OCI-LY3 (cell line): ENCODE data around the gene HPS5.

Experiments used
- H2AFZ ChIP-seq: fragments of 200-600, 300-600 bp; shearing (Covaris generic); 2 replicates; pipeline ENCODE4 v1.6.0; 2014; ENCODE audit warnings: antibody characterized with exemption, low read depth, low read length
- H3K27ac ChIP-seq: fragments of 200-600, 300-600 bp; sonication (generic); 2 replicates; pipeline ENCODE4 v1.5.1; 2014; ENCODE audit warnings: mild to moderate bottlenecking, low read length, moderate library complexity, mixed read lengths
- H3K27me3 ChIP-seq: fragments of 200-600, 300-600 bp; sonication (generic); 2 replicates; pipeline ENCODE4 v1.6.1; 2014; ENCODE audit warnings: low read depth, low read length, mixed read lengths
- H3K36me3 ChIP-seq: fragments of 200-600, 300-600 bp; sonication (generic); replicated peaks from 2 replicates; pipeline ENCODE3; 2014; ENCODE audit warnings: low read depth, low read length, mixed read lengths
- H3K4me1 ChIP-seq: fragments of 300-600, 200-600 bp; sonication (generic); 2 replicates; pipeline ENCODE4 v1.6.1; 2014; ENCODE audit warnings: low read length, mixed read lengths
- H3K4me2 ChIP-seq: fragments of 200-600, 300-600 bp; sonication (generic); 2 replicates; pipeline ENCODE4 v1.6.1; 2014; ENCODE audit warnings: low read length, mixed read lengths
- H3K4me3 ChIP-seq: fragments of 300-600, 200-600 bp; sonication (generic); 2 replicates; pipeline ENCODE4 v1.5.1; 2014; ENCODE audit warnings: antibody characterized with exemption, mild to moderate bottlenecking, low read length, moderate library complexity
- H3K79me2 ChIP-seq: fragments of 300-600, 200-600 bp; shearing (Covaris generic); 2 replicates; pipeline ENCODE4 v1.6.1; 2014; ENCODE audit warnings: mild to moderate bottlenecking, low read length, mixed read lengths
- H3K9ac ChIP-seq: fragments of 300-600, 200-600 bp; shearing (Covaris generic); 2 replicates; pipeline ENCODE4 v1.6.0; 2014; ENCODE audit warnings: mild to moderate bottlenecking, low read length, moderate library complexity
- H3K9me3 ChIP-seq: fragments of 200-600, 300-600 bp; shearing (Covaris generic); 2 replicates; pipeline ENCODE4 v1.6.1; 2014; ENCODE audit warnings: low read length, mixed read lengths; ENCODE audit not compliant: insufficient read depth
- H4K20me1 ChIP-seq: fragments of 200-600, 300-600 bp; sonication (generic); 2 replicates; pipeline ENCODE4 v1.6.1; 2016; ENCODE audit warnings: low read length, mixed read lengths; ENCODE audit not compliant: insufficient read depth
- EZH2phosphoT487 ChIP-seq: fragments of 200-600 bp; shearing (Covaris generic); IDR thresholded peaks from 2 replicates; pipeline ENCODE4 v1.6.1; 2018; ENCODE audit warnings: antibody characterized with exemption, mixed run types, low read depth
- TF ChIP-seq, protein P1 (sequence below): fragments of 200-600, 300-600 bp; sonication (generic); IDR thresholded peaks from 2 replicates; pipeline ENCODE4 v1.5.1; 2014; ENCODE audit warnings: antibody characterized with exemption, low read length, low read depth

The HPS5 gene

GRCh38 chr11:18236664-18237356 is 85.1 kb downstream of the HPS5 start, which contains the start of gene SAA4:
TSS of gene SAA4 (minus strand) at chr11:18236802. CDS start at chr11:18235926, 876 bp downstream.
- no peaks in the 10 kb centered on the region for H3K79me2 ChIP-seq
- H3K27me3 ChIP-seq: peaks cover 20% of the 10 kb centered on the region; the same call in 1 of the 2 replicates
- no peak within 1 kb of the TSS for H3K4me3 ChIP-seq
- H3K36me3 ChIP-seq: no peaks in the 10 kb centered on the region
- no peaks in the 10 kb centered on the region for H3K4me1 ChIP-seq
- no peak within 1 kb of the TSS for H3K27ac ChIP-seq
- no peaks in the 10 kb centered on the region for H4K20me1 ChIP-seq
- H3K9ac ChIP-seq: no peak within 1 kb of the TSS
- TF ChIP-seq EZH2phosphoT487: no peak
- TF ChIP-seq, protein P1, sequence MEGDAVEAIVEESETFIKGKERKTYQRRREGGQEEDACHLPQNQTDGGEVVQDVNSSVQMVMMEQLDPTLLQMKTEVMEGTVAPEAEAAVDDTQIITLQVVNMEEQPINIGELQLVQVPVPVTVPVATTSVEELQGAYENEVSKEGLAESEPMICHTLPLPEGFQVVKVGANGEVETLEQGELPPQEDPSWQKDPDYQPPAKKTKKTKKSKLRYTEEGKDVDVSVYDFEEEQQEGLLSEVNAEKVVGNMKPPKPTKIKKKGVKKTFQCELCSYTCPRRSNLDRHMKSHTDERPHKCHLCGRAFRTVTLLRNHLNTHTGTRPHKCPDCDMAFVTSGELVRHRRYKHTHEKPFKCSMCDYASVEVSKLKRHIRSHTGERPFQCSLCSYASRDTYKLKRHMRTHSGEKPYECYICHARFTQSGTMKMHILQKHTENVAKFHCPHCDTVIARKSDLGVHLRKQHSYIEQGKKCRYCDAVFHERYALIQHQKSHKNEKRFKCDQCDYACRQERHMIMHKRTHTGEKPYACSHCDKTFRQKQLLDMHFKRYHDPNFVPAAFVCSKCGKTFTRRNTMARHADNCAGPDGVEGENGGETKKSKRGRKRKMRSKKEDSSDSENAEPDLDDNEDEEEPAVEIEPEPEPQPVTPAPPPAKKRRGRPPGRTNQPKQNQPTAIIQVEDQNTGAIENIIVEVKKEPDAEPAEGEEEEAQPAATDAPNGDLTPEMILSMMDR: no peak
- H3K9me3 ChIP-seq: no peaks in the 10 kb centered on the region
- H3K4me2 ChIP-seq: no peak within 1 kb of the TSS
- H2AFZ ChIP-seq: no peak within 1 kb of the TSS

GRCh38 chr11:18235394-18236334 is 86.3 kb downstream of the HPS5 start:
- no peak overlapping the region for H2AFZ ChIP-seq
- H3K9ac ChIP-seq: no peak overlapping the region
- H3K4me2 ChIP-seq: no peak overlapping the region
- no peaks in the 10 kb centered on the region for H4K20me1 ChIP-seq
- H3K4me3 ChIP-seq: no peak overlapping the region
- H3K4me1 ChIP-seq: peaks cover 5% of the 10 kb centered on the region
- no peaks in the 10 kb centered on the region for H3K36me3 ChIP-seq
- H3K27me3 ChIP-seq: peaks cover 16% of the 10 kb centered on the region; the same call in 1 of the 2 replicates
- H3K27ac ChIP-seq: no peak overlapping the region
- TF ChIP-seq EZH2phosphoT487: no peak
- TF ChIP-seq, protein P1: no peak
- no peaks in the 10 kb centered on the region for H3K9me3 ChIP-seq
- H3K79me2 ChIP-seq: no peaks in the 10 kb centered on the region

GRCh38 chr11:18233912-18234311 is 88.0 kb downstream of the HPS5 start:
- TF ChIP-seq, protein P1: no peak
- no peak for TF ChIP-seq EZH2phosphoT487
- Histone ChIP-seq H3K4me3 (no peak overlapping the region), H3K27ac (no peak overlapping the region), H4K20me1 (no peaks in the 10 kb centered on the region), H3K4me1 (peaks cover 20% of the 10 kb centered on the region), H3K9me3 (no peaks in the 10 kb centered on the region), H3K36me3 (no peaks in the 10 kb centered on the region), H3K27me3 (0 out of 2 replicates have a peak, but pooled peaks cover 6% of the 10 kb centered on the region), H3K9ac (no peak overlapping the region), H3K79me2 (no peaks in the 10 kb centered on the region), H3K4me2 (no peak overlapping the region), H2AFZ (no peak overlapping the region)

- no peaks in the 10 kb centered on the region for H3K79me2 ChIP-seq
- peaks cover 38% of the 10 kb centered on the region for H3K4me1 ChIP-seq
- H3K9ac ChIP-seq: no peak overlapping the region
- H3K4me2 ChIP-seq: no peak overlapping the region
- H3K27ac ChIP-seq: no peak overlapping the region
- no peak overlapping the region for H2AFZ ChIP-seq
- H3K27me3 ChIP-seq: no peaks in the 10 kb centered on the region
- no peaks in the 10 kb centered on the region for H3K36me3 ChIP-seq
- TF ChIP-seq, protein P1: no peak
- no peak for TF ChIP-seq EZH2phosphoT487
- no peak overlapping the region for H3K4me3 ChIP-seq
- no peaks in the 10 kb centered on the region for H3K9me3 ChIP-seq
- no peaks in the 10 kb centered on the region for H4K20me1 ChIP-seq
Observed at GRCh38 chr11:18230859-18231258, 91.1 kb downstream of the HPS5 start.
